Upper lobe of left lung (tissue), 4 donors: ENCODE results near the gene CLSTN1.

Experiments used
- POLR2A ChIP-seq, 4 donors: fragments of 450-650 bp; IDR thresholded peaks; one replicate each; pipeline ENCODE4 v1.5.1; 2016 to 2017; ENCODE audit warnings: antibody characterized with exemption in 4 of 4, mild to moderate bottlenecking in 2 of 4
- TF ChIP-seq, protein P1 (sequence below), 6 experiments: fragments of 450-650 bp in 4 of 6; fragments of 200-600 bp in 2 of 6; sonication (generic) in 2 of 6; IDR thresholded peaks; one replicate each; pipeline ENCODE4 v1.5.1; 2016 to 2019; ENCODE audit warnings: antibody characterized with exemption in 6 of 6

DNA sequence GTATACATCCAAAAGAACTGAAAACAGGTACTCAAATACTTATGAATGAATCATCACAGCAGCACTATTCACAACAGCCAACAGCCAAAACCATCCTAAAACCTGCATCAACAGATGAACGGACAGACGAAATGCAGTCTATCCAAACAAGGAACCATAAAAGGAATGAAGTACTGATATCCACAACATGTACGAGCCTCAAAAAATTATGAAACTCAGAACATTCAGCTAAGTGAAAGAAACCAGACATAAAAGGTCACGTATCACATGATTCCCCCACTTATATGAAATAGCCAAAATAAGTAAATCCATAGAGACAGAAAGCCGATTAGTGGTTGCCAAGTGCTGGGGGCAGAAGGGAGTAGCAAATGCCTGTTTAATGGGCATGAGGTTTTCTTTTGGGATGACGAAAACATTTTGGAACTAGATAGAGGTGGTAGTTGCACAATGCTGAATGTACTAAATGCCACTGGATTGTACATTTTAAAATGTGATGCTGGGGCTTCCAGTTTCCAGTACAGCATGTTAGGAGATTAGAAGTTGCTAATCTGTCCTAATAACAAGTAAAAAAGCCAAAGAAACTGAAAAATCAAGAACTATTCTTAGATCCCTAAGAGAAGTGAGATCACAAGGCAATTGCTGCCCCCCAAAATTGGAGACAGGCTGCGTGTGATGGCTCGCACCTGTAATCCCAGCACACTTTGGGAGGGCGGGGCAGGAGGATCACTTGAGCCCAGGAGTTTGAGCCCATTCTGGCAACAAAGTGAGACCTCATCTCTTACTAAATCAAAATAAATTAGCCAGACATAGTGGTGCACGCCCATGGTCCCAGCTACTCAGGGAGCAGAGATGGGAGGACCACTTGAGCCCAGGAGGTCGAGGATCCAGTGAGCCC, 25.3 kb downstream of the CLSTN1 start:
- TF ChIP-seq, protein P1, sequence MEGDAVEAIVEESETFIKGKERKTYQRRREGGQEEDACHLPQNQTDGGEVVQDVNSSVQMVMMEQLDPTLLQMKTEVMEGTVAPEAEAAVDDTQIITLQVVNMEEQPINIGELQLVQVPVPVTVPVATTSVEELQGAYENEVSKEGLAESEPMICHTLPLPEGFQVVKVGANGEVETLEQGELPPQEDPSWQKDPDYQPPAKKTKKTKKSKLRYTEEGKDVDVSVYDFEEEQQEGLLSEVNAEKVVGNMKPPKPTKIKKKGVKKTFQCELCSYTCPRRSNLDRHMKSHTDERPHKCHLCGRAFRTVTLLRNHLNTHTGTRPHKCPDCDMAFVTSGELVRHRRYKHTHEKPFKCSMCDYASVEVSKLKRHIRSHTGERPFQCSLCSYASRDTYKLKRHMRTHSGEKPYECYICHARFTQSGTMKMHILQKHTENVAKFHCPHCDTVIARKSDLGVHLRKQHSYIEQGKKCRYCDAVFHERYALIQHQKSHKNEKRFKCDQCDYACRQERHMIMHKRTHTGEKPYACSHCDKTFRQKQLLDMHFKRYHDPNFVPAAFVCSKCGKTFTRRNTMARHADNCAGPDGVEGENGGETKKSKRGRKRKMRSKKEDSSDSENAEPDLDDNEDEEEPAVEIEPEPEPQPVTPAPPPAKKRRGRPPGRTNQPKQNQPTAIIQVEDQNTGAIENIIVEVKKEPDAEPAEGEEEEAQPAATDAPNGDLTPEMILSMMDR (IDR thresholded peaks at IDR 0.05): no peak
- no peak for TF ChIP-seq POLR2A (IDR thresholded peaks at IDR 0.05)
